H1 (cell line): ENCODE measurements around the gene PMP22. TPM values are rescaled to one million over a fixed set of nuclear protein-coding genes. Genes with fewer than 3 reads are reported as not detected.

Experiments
- CTCF ChIA-PET: fragments of 300-600 bp; sonication (Branson Sonifier 250); formaldehyde crosslinking; loops from one replicate; lab custom pipeline; 2021; ENCODE audit not compliant: partially characterized antibody; lab: Charles Lee
- POLR2A ChIA-PET: fragments of 300-600 bp; sonication (Branson Sonifier 250); formaldehyde crosslinking; loops from one replicate; lab custom pipeline; 2021; ENCODE audit warnings: inconsistent platforms; ENCODE audit not compliant: partially characterized antibody; lab: Charles Lee
- DNase-seq, 2 experiments: peaks; one replicate each; pipeline versions ENCODE4 v3.0.0 to v3.0.0-alpha.2; 2010 to 2022; ENCODE audit warnings: low spot score in 2 of 2, low read depth in 1 of 2, mixed read lengths in 1 of 2
- FAIRE-seq: peaks from 2 replicates; lab custom pipeline; 2011; peaks lifted over from hg19 to GRCh38; lab: Jason Lieb, UNC
- H2AFZ ChIP-seq: 2 replicates; pipeline ENCODE4 v1.8.1; 2012; ENCODE audit warnings: low read length, inconsistent platforms
- H2AK5ac ChIP-seq: 2 replicates; pipeline ENCODE4 v1.6.1; 2013; ENCODE audit warnings: low read depth, low read length
- H2BK120ac ChIP-seq: replicated peaks from 2 replicates; pipeline ENCODE3; 2013; ENCODE audit warnings: low read depth, low read length, inconsistent platforms
- H2BK12ac ChIP-seq: 2 replicates; pipeline ENCODE4 v1.6.1; 2013; ENCODE audit warnings: low read depth, low read length
- H2BK15ac ChIP-seq: 2 replicates; pipeline ENCODE4 v1.6.1; 2013; ENCODE audit warnings: low read length
- H2BK20ac ChIP-seq: 2 replicates; pipeline ENCODE4 v1.6.1; 2013; ENCODE audit warnings: low read length
- H2BK5ac ChIP-seq: 2 replicates; pipeline ENCODE4 v1.6.1; 2013; ENCODE audit warnings: low read depth, low read length
- H3K14ac ChIP-seq: 2 replicates; pipeline ENCODE4 v1.6.1; 2013; ENCODE audit warnings: inconsistent platforms; ENCODE audit not compliant: insufficient read length
- H3K18ac ChIP-seq: 2 replicates; pipeline ENCODE4 v1.6.1; 2013; ENCODE audit warnings: low read length; ENCODE audit errors: extremely low read depth
- H3K23ac ChIP-seq: 2 replicates; pipeline ENCODE4 v1.6.1; 2013; ENCODE audit warnings: inconsistent platforms; ENCODE audit not compliant: insufficient read length
- H3K23me2 ChIP-seq: 2 replicates; pipeline ENCODE4 v1.6.1; 2013; ENCODE audit warnings: low read depth, low read length
- H3K27ac ChIP-seq: 2 replicates; pipeline ENCODE4 v1.6.1; 2011; ENCODE audit warnings: low read depth, low read length, inconsistent platforms
- H3K27me3 ChIP-seq, 4 experiments: replicated peaks in 1 of 4; 1 replicate in 1 of 4; 2 replicates in 3 of 4; pipeline versions ENCODE4 v1.6.1 to v1.8.1; 2011 to 2013; ENCODE audit warnings: low read length in 3 of 4, mild to moderate bottlenecking in 3 of 4, inconsistent platforms in 2 of 4, mixed read lengths in 2 of 4, moderate library complexity in 1 of 4; ENCODE audit not compliant: control insufficient read depth in 3 of 4, insufficient read depth in 3 of 4; ENCODE audit errors: extremely low read depth in 1 of 4
- H3K36me3 ChIP-seq, 4 experiments: 2 replicates each; pipeline versions ENCODE4 v1.6.1 to v1.8.1; 2011 to 2013; ENCODE audit warnings: mild to moderate bottlenecking in 4 of 4, low read length in 3 of 4, moderate library complexity in 2 of 4, control low read depth in 1 of 4, inconsistent platforms in 1 of 4; ENCODE audit not compliant: insufficient read depth in 4 of 4, control insufficient read depth in 2 of 4
- H3K4ac ChIP-seq: replicated peaks from 2 replicates; pipeline ENCODE3; 2013; ENCODE audit warnings: low read length, low read depth, mixed read lengths, inconsistent platforms; ENCODE audit not compliant: insufficient read length
- H3K4me1 ChIP-seq, 4 experiments: replicated peaks in 1 of 4; 1 replicate in 1 of 4; 2 replicates in 3 of 4; pipeline versions ENCODE4 v1.6.1 to v1.8.1; 2011 to 2013; ENCODE audit warnings: low read length in 3 of 4, inconsistent platforms in 2 of 4, mixed read lengths in 1 of 4; ENCODE audit not compliant: insufficient read depth in 4 of 4, control insufficient read depth in 3 of 4
- H3K4me2 ChIP-seq, 2 experiments: 2 replicates each; pipeline versions ENCODE4 v1.6.1 to v1.8.1; 2011 to 2013; ENCODE audit warnings: low read depth in 2 of 2, low read length in 2 of 2, control low read depth in 1 of 2, inconsistent platforms in 1 of 2, mild to moderate bottlenecking in 1 of 2; ENCODE audit not compliant: insufficient read depth in 1 of 2
- H3K4me3 ChIP-seq, 4 experiments: fragments of 200-600, 300-600 bp in 1 of 4; sonication (generic), shearing (Covaris generic), sonication (Bioruptor Twin) in 1 of 4; 2 replicates each; pipeline versions ENCODE4 v1.5.1 to v1.8.1; 2011 to 2016; ENCODE audit warnings: low read length in 4 of 4, low read depth in 3 of 4, control low read depth in 2 of 4, inconsistent platforms in 2 of 4, mild to moderate bottlenecking in 2 of 4, mixed read lengths in 1 of 4, moderate library complexity in 1 of 4; ENCODE audit not compliant: insufficient read depth in 2 of 4; ENCODE audit errors: extremely low read depth in 1 of 4
- H3K56ac ChIP-seq: replicated peaks from 2 replicates; pipeline ENCODE3; 2013; ENCODE audit warnings: low read depth, mild to moderate bottlenecking, mixed read lengths, low read length, inconsistent platforms; ENCODE audit not compliant: insufficient read length
- H3K79me1 ChIP-seq: 2 replicates; pipeline ENCODE4 v1.6.1; 2013; ENCODE audit warnings: low read depth, low read length, control low read depth
- H3K79me2 ChIP-seq, 2 experiments: 2 replicates each; pipeline versions ENCODE4 v1.6.1 to v1.8.1; 2012 to 2013; ENCODE audit warnings: low read length in 2 of 2, mild to moderate bottlenecking in 2 of 2, inconsistent platforms in 1 of 2; ENCODE audit not compliant: insufficient read depth in 2 of 2, control insufficient read depth in 1 of 2
- H3K9ac ChIP-seq, 4 experiments: replicated peaks in 1 of 4; 1 replicate in 1 of 4; 2 replicates in 3 of 4; pipeline versions ENCODE4 v1.6.1 to v1.8.1; 2011 to 2013; ENCODE audit warnings: low read depth in 3 of 4, low read length in 3 of 4, control low read depth in 2 of 4, mild to moderate bottlenecking in 2 of 4, moderate library complexity in 2 of 4, inconsistent platforms in 1 of 4; ENCODE audit errors: extremely low read depth in 1 of 4
- H3K9me3 ChIP-seq, 2 experiments: 2 replicates each; pipeline versions ENCODE4 v1.6.1 to v1.8.1; 2012 to 2013; ENCODE audit warnings: mild to moderate bottlenecking in 2 of 2, moderate library complexity in 2 of 2, control low read depth in 1 of 2, inconsistent platforms in 1 of 2, low read depth in 1 of 2, low read length in 1 of 2, mixed read lengths in 1 of 2; ENCODE audit not compliant: insufficient read depth in 2 of 2
- H4K20me1 ChIP-seq, 2 experiments: replicated peaks in 1 of 2; 2 replicates each; pipeline versions ENCODE3 to v1.8.1; 2011 to 2013; ENCODE audit warnings: inconsistent platforms in 2 of 2, low read length in 2 of 2, mild to moderate bottlenecking in 1 of 2; ENCODE audit not compliant: insufficient read depth in 2 of 2, control insufficient read depth in 1 of 2
- H4K5ac ChIP-seq: 2 replicates; pipeline ENCODE4 v1.6.1; 2013; ENCODE audit warnings: low read length, low read depth, mixed read lengths, inconsistent platforms; ENCODE audit not compliant: insufficient read length
- H4K8ac ChIP-seq: 2 replicates; pipeline ENCODE4 v1.8.0; 2013; ENCODE audit warnings: mild to moderate bottlenecking, moderate library complexity, low read length, inconsistent platforms; ENCODE audit not compliant: insufficient read depth; ENCODE audit errors: extremely low read depth
- H4K91ac ChIP-seq: replicated peaks from 2 replicates; pipeline ENCODE3; 2013; ENCODE audit warnings: low read length, mixed read lengths, inconsistent platforms; ENCODE audit not compliant: insufficient read length
- ASH2L ChIP-seq: fragments of 200-600, 300-600 bp; sonication (generic); IDR thresholded peaks from one replicate; pipeline ENCODE4 v1.7.1; 2017; ENCODE audit warnings: low read length
- CTCF ChIP-seq, 3 experiments: IDR thresholded peaks; 1 replicate in 2 of 3; 2 replicates in 1 of 3; pipeline versions ENCODE4 v1.5.1 to v1.6.1; 2011; ENCODE audit warnings: low read length in 3 of 3, mild to moderate bottlenecking in 3 of 3, inconsistent platforms in 2 of 3, low read depth in 1 of 3, moderate library complexity in 1 of 3; ENCODE audit not compliant: insufficient read depth in 1 of 3; ENCODE audit errors: control extremely low read depth in 1 of 3
- WGBS, 2 experiments: shearing (Covaris generic) in 1 of 2; methylation state at CpG; one replicate each; pipeline versions ENCODE4 v1.1.6 to v1.1.7; 2013 to 2015; ENCODE audit warnings: low lambda C conversion rate in 2 of 2, mixed read lengths in 2 of 2, inconsistent platforms in 1 of 2, low coverage in 1 of 2, missing lambda C conversion rate in 1 of 2; ENCODE audit not compliant: insufficient replicate concordance in 2 of 2, insufficient coverage in 1 of 2, insufficient read length in 1 of 2; ENCODE audit errors: extremely low coverage in 1 of 2, missing lambda C conversion rate in 1 of 2; 5-methylcytosine and 5-hydroxymethylcytosine counted together
- polyA plus RNA-seq, 7 experiments: library from polyadenylated mRNA; depleted of rRNA in 3 of 7; stranded (reverse) in 5 of 7; unstranded in 2 of 7; fragments of >200 nt in 5 of 7; fragments of 200-250 nt in 2 of 7; gene quantifications; 1 replicate in 5 of 7; 2 replicates in 1 of 7; 4 replicates in 1 of 7; pipeline versions ENCODE4 v1.2.1 to v1.2.3, GENCODE V29; 2011 to 2013; ENCODE audit warnings: missing spikeins in 2 of 7, mixed read lengths in 2 of 7
- total RNA-seq: library from RNA; stranded (reverse); fragmentation: NEBNext Ultra II Directional; extraction: Animal tissue kit (Norgen Biotek cat#: 25700); gene quantifications from 2 replicates; pipeline ENCODE4 v1.2.1, GENCODE V29; 2021

The PMP22 gene
- total and polyA plus RNA-seq, 2 of the 8 experiments (the other 6 are each of a cell fraction or from before 2014, with no cell fraction given): 0.84 to 4.9 TPM

GRCh38 chr17:15231851-15232516 lies 33.1 kb downstream of the PMP22 start:
- no peaks in the 10 kb centered on the region for H3K36me3 ChIP-seq
- ChIA-PET CTCF (interaction anchor here (1.1 to 4.0 kb wide), 4 partner anchors 16 to 171 kb away, joined by 4 to 30 read pairs (median 11); no protein-coding TSS in a partner anchor), POLR2A (no interaction called here)
- no peak overlapping the region for H3K27ac ChIP-seq
- H3K56ac ChIP-seq: no peak overlapping the region
- H4K5ac ChIP-seq: no peak overlapping the region
- no peaks in the 10 kb centered on the region for H3K27me3 ChIP-seq
- H3K18ac ChIP-seq: no peak overlapping the region
- H3K9me3 ChIP-seq: no peaks in the 10 kb centered on the region
- H2BK20ac ChIP-seq: no peak overlapping the region
- H3K14ac ChIP-seq: no peak overlapping the region
- 86% methylated on average over 11 of the region's 12 CpGs; no CpG with 5 or more reads in 1 of the 2 experiments for WGBS, 2 experiments
- H2BK12ac ChIP-seq: no peak overlapping the region
- H2BK120ac ChIP-seq: no peak overlapping the region
- no peak overlapping the region for H2AK5ac ChIP-seq
- H2BK15ac ChIP-seq: no peak overlapping the region
- no peak overlapping the region for H3K23ac ChIP-seq
- H2AFZ ChIP-seq: no peak overlapping the region
- H3K4me2 ChIP-seq: no peak overlapping the region
- no peak overlapping the region for H2BK5ac ChIP-seq
- H3K23me2 ChIP-seq: no peaks in the 10 kb centered on the region
- no peak overlapping the region for H3K4me3 ChIP-seq
- no peak for DNase-seq
- H3K79me2 ChIP-seq: no peaks in the 10 kb centered on the region
- no peaks in the 10 kb centered on the region for H4K20me1 ChIP-seq
- no peak overlapping the region for H3K9ac ChIP-seq
- FAIRE-seq: no peak
- H4K91ac ChIP-seq: no peak overlapping the region
- H3K4ac ChIP-seq: no peak overlapping the region
- H3K79me1 ChIP-seq: no peaks in the 10 kb centered on the region
- H3K4me1 ChIP-seq: peaks cover 0 to 3% (median 0%) of the 10 kb centered on the region in 4 experiments; a peak in 1 of 7 replicates
- TF ChIP-seq ASH2L: no peak
- peak in 1 of 3 experiments; percentile 18; a peak in 1 of 4 replicates for TF ChIP-seq CTCF (IDR thresholded peaks at IDR 0.05; ENCODE audit: control extremely low read depth in 1 of 3, insufficient read depth in 1 of 3, low read depth in 1 of 3, low read length in 3 of 3)
- no peak overlapping the region for H4K8ac ChIP-seq
